CD4-positive, alpha-beta memory T cell (primary cell): ENCODE measurements around the gene CAPN1. TPM values are rescaled to one million over a fixed set of nuclear protein-coding genes. Genes with fewer than 3 reads are reported as not detected.
"Not testable (repeated sequence)": the region's sequence is repeated elsewhere in the genome, so short reads cannot be mapped to it uniquely, and the experiment has no call there.

Experiments
- CTCF ChIA-PET: fragments of 350-600 bp; sonication (Branson Sonifier 250); formaldehyde crosslinking; loops from one replicate; lab custom pipeline; 2021; ENCODE audit warnings: inconsistent platforms; ENCODE audit not compliant: partially characterized antibody; lab: Charles Lee
- POLR2A ChIA-PET: fragments of 350-600 bp; sonication (Branson Sonifier 250); formaldehyde crosslinking; loops from one replicate; lab custom pipeline; 2021; ENCODE audit not compliant: partially characterized antibody; lab: Charles Lee
- DNase-seq, 5 donors: peaks; one replicate each; pipeline versions ENCODE4 v3.0.0 to v3.0.0-alpha.2; 2020 to 2022; ENCODE audit warnings: mixed read lengths in 1 of 5
- H3K27ac ChIP-seq: one replicate; pipeline ENCODE4 v1.7.0; 2013; ENCODE audit warnings: low read depth, low read length
- H3K27me3 ChIP-seq: 2 replicates; pipeline ENCODE4 v1.7.0; 2013; ENCODE audit warnings: mild to moderate bottlenecking, low read length, moderate library complexity; ENCODE audit not compliant: insufficient read depth
- H3K36me3 ChIP-seq: 2 replicates; pipeline ENCODE4 v1.7.0; 2013; ENCODE audit warnings: mild to moderate bottlenecking, low read length, moderate library complexity; ENCODE audit not compliant: insufficient read depth
- H3K4me1 ChIP-seq: 2 replicates; pipeline ENCODE4 v1.7.0; 2013; ENCODE audit warnings: mild to moderate bottlenecking, low read length, moderate library complexity; ENCODE audit not compliant: insufficient read depth
- H3K4me3 ChIP-seq, 2 donors: one replicate each; pipeline ENCODE4 v1.7.0; 2013; ENCODE audit warnings: low read length in 2 of 2, mild to moderate bottlenecking in 1 of 2
- H3K9me3 ChIP-seq, 2 donors: one replicate each; pipeline ENCODE4 v1.7.0; 2013; ENCODE audit warnings: low read length in 2 of 2, control low read depth in 1 of 2; ENCODE audit not compliant: control insufficient read depth in 1 of 2
- H3K27ac Mint-ChIP-seq, 7 donors: one replicate each; pipeline ENCODE4 v1.8.0; 2020 to 2021; ENCODE audit warnings: mixed read lengths in 7 of 7, mild to moderate bottlenecking in 6 of 7, inconsistent platforms in 3 of 7, moderate library complexity in 3 of 7
- H3K27me3 Mint-ChIP-seq, 2 donors: one replicate each; pipeline ENCODE4 v1.8.0; 2020 to 2021; ENCODE audit warnings: mixed read lengths in 2 of 2
- H3K36me3 Mint-ChIP-seq, 2 donors: one replicate each; pipeline ENCODE4 v1.8.0; 2020 to 2021; ENCODE audit warnings: mixed read lengths in 2 of 2, inconsistent platforms in 1 of 2, mild to moderate bottlenecking in 1 of 2
- H3K4me1 Mint-ChIP-seq, 4 donors: one replicate each; pipeline ENCODE4 v1.8.0; 2020 to 2021; ENCODE audit warnings: mixed read lengths in 4 of 4, mild to moderate bottlenecking in 1 of 4
- H3K4me3 Mint-ChIP-seq, 8 donors: one replicate each; pipeline ENCODE4 v1.8.0; 2020 to 2021; ENCODE audit warnings: mixed read lengths in 8 of 8, mild to moderate bottlenecking in 7 of 8, moderate library complexity in 6 of 8, inconsistent platforms in 3 of 8
- H3K9me3 Mint-ChIP-seq, 8 donors: one replicate each; pipeline ENCODE4 v1.8.0; 2020 to 2021; ENCODE audit warnings: mixed read lengths in 8 of 8, mild to moderate bottlenecking in 5 of 8, inconsistent platforms in 3 of 8, moderate library complexity in 1 of 8
- intact Hi-C: fragments of 100-400 bp; cut with micrococcal nuclease; formaldehyde crosslinking; loops from one replicate; pipeline ENCODE4 v1.15.1; 2023
- polyA plus RNA-seq, 2 donors: library from polyadenylated mRNA; unstranded; fragments of 300-500 nt; fragmentation: Illumina TruSeq; gene quantifications; one replicate each; pipeline ENCODE4 v1.2.3, GENCODE V29; 2021
- total RNA-seq, 2 experiments: library from RNA; stranded (reverse); gene quantifications; one replicate each; pipeline ENCODE4 v1.2.3, GENCODE V29; 2021

CAPN1 gene
- total and polyA plus RNA-seq, 4 experiments from 2014 or later: 115 to 141 (median 131) TPM

GRCh38 chr11:65241692-65242091 lies 60.0 kb downstream of the CAPN1 start:
- Mint-ChIP-seq H3K27ac (no peak overlapping the region), H3K27me3 (no peaks in the 10 kb centered on the region), H3K4me1 (no peaks in the 10 kb centered on the region), H3K4me3 (no peak overlapping the region), H3K9me3 (peaks cover 0 to 8% (median 0%) of the 10 kb centered on the region in 8 donors), H3K36me3 (no peaks in the 10 kb centered on the region)
- Histone ChIP-seq H3K9me3 (no peaks in the 10 kb centered on the region), H3K4me3 (no peak overlapping the region), H3K36me3 (no peaks in the 10 kb centered on the region), H3K27me3 (no peaks in the 10 kb centered on the region), H3K4me1 (no peaks in the 10 kb centered on the region), H3K27ac (no peak overlapping the region)
- ChIA-PET POLR2A (no interaction called here), CTCF (interaction anchor here (0.5 kb wide), 1 partner anchor 24 kb away, joined by 3 read pairs; no protein-coding TSS in a partner anchor)
- intact Hi-C loops: no loop called here
- DNase-seq: no peak

GRCh38 chr11:65242389-65242788 lies 60.7 kb downstream of the CAPN1 start:
- H3K27me3 ChIP-seq: no peaks in the 10 kb centered on the region
- no peaks in the 10 kb centered on the region for H3K9me3 ChIP-seq
- Mint-ChIP-seq H3K27ac (no peak overlapping the region), H3K4me3 (no peak overlapping the region), H3K27me3 (no peaks in the 10 kb centered on the region), H3K9me3 (peaks cover 0 to 8% (median 0%) of the 10 kb centered on the region in 8 donors), H3K4me1 (no peaks in the 10 kb centered on the region), H3K36me3 (no peaks in the 10 kb centered on the region)
- CTCF ChIA-PET: no interaction called here
- no peak overlapping the region for H3K4me3 ChIP-seq
- H3K27ac ChIP-seq: no peak overlapping the region
- POLR2A ChIA-PET: no interaction called here
- intact Hi-C loops: no loop called here
- no peak for DNase-seq
- H3K36me3 ChIP-seq: no peaks in the 10 kb centered on the region
- no peaks in the 10 kb centered on the region for H3K4me1 ChIP-seq

- intact Hi-C loops: no loop called here
- ChIA-PET CTCF (interaction anchor here (1.1 to 1.9 kb wide), 2 partner anchors 13 to 72 kb away, joined by 3 read pairs; partner anchors contain the start of gene CDC42EP2), POLR2A (no interaction called here)
- H3K27ac ChIP-seq: no peak overlapping the region
- Mint-ChIP-seq H3K36me3 (no peaks in the 10 kb centered on the region), H3K4me3 (no peak overlapping the region), H3K9me3 (peaks cover 0 to 8% (median 0%) of the 10 kb centered on the region in 8 donors), H3K27ac (no peak overlapping the region), H3K4me1 (no peaks in the 10 kb centered on the region), H3K27me3 (no peaks in the 10 kb centered on the region)
- H3K27me3 ChIP-seq: no peaks in the 10 kb centered on the region
- no peak for DNase-seq
- H3K4me3 ChIP-seq: no peak overlapping the region
- H3K4me1 ChIP-seq: no peaks in the 10 kb centered on the region
- no peaks in the 10 kb centered on the region for H3K9me3 ChIP-seq
- no peaks in the 10 kb centered on the region for H3K36me3 ChIP-seq
These were observed 62.1 kb downstream of the CAPN1 start for GRCh38 chr11:65243797-65244196.

GRCh38 chr11:65245046-65245445 lies 63.3 kb downstream of the CAPN1 start:
- H3K36me3 ChIP-seq, H3K27me3 ChIP-seq, H3K4me1 ChIP-seq, H3K36me3 Mint-ChIP-seq, DNase-seq, H3K27ac Mint-ChIP-seq, H3K4me3 Mint-ChIP-seq, H3K27me3 Mint-ChIP-seq, intact Hi-C loops, H3K4me3 ChIP-seq, H3K9me3 ChIP-seq, H3K9me3 Mint-ChIP-seq, POLR2A ChIA-PET, H3K27ac ChIP-seq, H3K4me1 Mint-ChIP-seq: not testable (repeated sequence)
- CTCF ChIA-PET: interaction anchor here (1.0 to 1.9 kb wide), 2 partner anchors 14 to 112 kb away, joined by 3 read pairs; no protein-coding TSS in a partner anchor

GRCh38 chr11:65246506-65246905 lies 64.8 kb downstream of the CAPN1 start:
- ChIA-PET POLR2A (no interaction called here), CTCF (interaction anchor here (0.5 to 2.3 kb wide), 2 partner anchors 83 to 268 kb away, joined by 3 to 9 read pairs; no protein-coding TSS in a partner anchor)

GRCh38 chr11:65248184-65248710 lies 66.5 kb downstream of the CAPN1 start:
- H3K27ac ChIP-seq, H3K4me1 ChIP-seq, H3K4me3 Mint-ChIP-seq, intact Hi-C loops, H3K4me3 ChIP-seq, H3K9me3 ChIP-seq, H3K27me3 Mint-ChIP-seq, H3K36me3 ChIP-seq, H3K9me3 Mint-ChIP-seq, H3K27ac Mint-ChIP-seq, H3K4me1 Mint-ChIP-seq, H3K36me3 Mint-ChIP-seq, POLR2A ChIA-PET, H3K27me3 ChIP-seq, DNase-seq: not testable (repeated sequence)
- CTCF ChIA-PET: interaction anchor here (1.1 to 2.3 kb wide), 3 partner anchors 11 to 81 kb away, joined by 3 to 9 read pairs (median 6); no protein-coding TSS in a partner anchor

More at GRCh38 chr11:65246506-65246905, 64.8 kb downstream of the CAPN1 start:
- intact Hi-C loops: no loop called here
- no peaks in the 10 kb centered on the region for H3K36me3 Mint-ChIP-seq
- no peak overlapping the region for H3K4me3 Mint-ChIP-seq
- peaks cover 0 to 8% (median 0%) of the 10 kb centered on the region in 8 donors for H3K9me3 Mint-ChIP-seq
- no peaks in the 10 kb centered on the region for H3K4me1 Mint-ChIP-seq
- no peak overlapping the region for H3K27ac Mint-ChIP-seq
- no peaks in the 10 kb centered on the region for H3K4me1 ChIP-seq
- no peaks in the 10 kb centered on the region for H3K36me3 ChIP-seq
- no peak overlapping the region for H3K27ac ChIP-seq
- H3K4me3 ChIP-seq: no peak overlapping the region
- H3K9me3 ChIP-seq: no peaks in the 10 kb centered on the region
- no peaks in the 10 kb centered on the region for H3K27me3 Mint-ChIP-seq
- DNase-seq: no peak
- no peaks in the 10 kb centered on the region for H3K27me3 ChIP-seq

- Histone ChIP-seq H3K4me1 (no peaks in the 10 kb centered on the region), H3K9me3 (no peaks in the 10 kb centered on the region), H3K4me3 (no peak overlapping the region), H3K27me3 (no peaks in the 10 kb centered on the region), H3K36me3 (no peaks in the 10 kb centered on the region), H3K27ac (no peak overlapping the region)
- ChIA-PET CTCF (interaction anchor here (1.0 to 1.5 kb wide), 3 partner anchors 15 to 77 kb away, joined by 3 read pairs; no protein-coding TSS in a partner anchor), POLR2A (interaction anchor here (1.0 kb wide), 1 partner anchor 116 kb away, joined by 3 read pairs; no protein-coding TSS in a partner anchor)
- no peak for DNase-seq
- Mint-ChIP-seq H3K27me3 (no peaks in the 10 kb centered on the region), H3K9me3 (no peaks in the 10 kb centered on the region), H3K27ac (no peak overlapping the region), H3K36me3 (no peaks in the 10 kb centered on the region), H3K4me1 (no peaks in the 10 kb centered on the region), H3K4me3 (no peak overlapping the region)
- intact Hi-C loops: no loop called here
These were observed 69.7 kb downstream of the CAPN1 start for GRCh38 chr11:65251476-65251875.
